SH-SY5Y (cell line): ENCODE measurements around the gene CFAP410.

ENCODE experiments used
- GATA2 ChIP-seq: IDR thresholded peaks from 2 replicates; pipeline ENCODE4 v1.6.1; 2011; ENCODE audit warnings: mild to moderate bottlenecking, low read depth, low read length
- GATA3 ChIP-seq: IDR thresholded peaks from 2 replicates; pipeline ENCODE4 v1.6.1; 2011; ENCODE audit warnings: low read depth, mild to moderate bottlenecking, low read length, moderate library complexity

DNA sequence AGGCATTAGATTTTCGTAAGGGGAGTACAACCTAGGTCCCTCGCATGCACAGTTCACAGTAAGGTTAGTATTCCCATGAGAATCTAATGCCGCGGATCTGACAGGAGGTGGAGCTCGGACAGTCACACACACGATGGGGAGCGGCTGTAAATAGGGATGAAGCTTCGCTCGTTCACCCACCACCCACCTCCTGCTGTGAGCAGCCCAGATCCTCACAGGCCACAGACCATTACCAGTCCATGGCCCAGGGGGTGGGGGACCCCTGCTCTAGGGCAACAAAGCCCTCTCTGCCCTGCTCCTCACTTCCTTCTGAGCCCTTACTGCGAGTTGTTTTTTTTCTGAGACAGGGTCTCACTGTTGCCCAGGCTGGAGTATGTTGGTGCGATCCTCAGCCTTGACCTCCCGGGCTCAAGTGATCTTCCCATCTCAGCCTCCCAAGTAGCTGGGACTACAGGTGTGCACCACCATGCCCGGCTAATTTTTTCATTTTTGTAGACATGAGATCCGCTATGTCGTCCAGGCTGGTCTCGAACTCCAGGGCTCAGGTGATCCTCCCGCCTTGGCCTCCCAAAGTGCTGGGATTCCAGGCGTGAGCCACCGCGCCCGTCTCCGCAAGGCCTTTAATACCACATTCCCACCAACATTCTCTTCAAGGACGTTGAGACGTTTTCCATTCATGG lies 35.6 kb upstream of the CFAP410 start:
- TF ChIP-seq GATA3: no peak
- TF ChIP-seq GATA2: no peak
